GM10266 (cell line): ENCODE measurements around the gene CSDE1.
"Not testable (repeated sequence)": the region's sequence is repeated elsewhere in the genome, so short reads cannot be mapped to it uniquely, and the experiment has no call there.

Experiments
- DNase-seq: peaks from one replicate; pipeline ENCODE4 v3.0.0; 2012; ENCODE audit errors: extremely low spot score
- CTCF ChIP-seq: IDR thresholded peaks from 2 replicates; pipeline ENCODE4 v1.5.1; 2012; ENCODE audit warnings: mild to moderate bottlenecking, low read depth; ENCODE audit not compliant: control insufficient read depth, insufficient read depth; ENCODE audit errors: missing control alignments

The CSDE1 gene

GRCh38 chr1:114756009-114756892 is 1.5 kb downstream of the CSDE1 start:
- DNase-seq: peak; percentile 43
- no peak for TF ChIP-seq CTCF

GRCh38 chr1:114755006-114755931 is 2.5 kb downstream of the CSDE1 start:
- DNase-seq: no peak
- TF ChIP-seq CTCF: no peak

GRCh38 chr1:114753702-114754101 is 4.1 kb downstream of the CSDE1 start:
- not testable (repeated sequence) for DNase-seq

GRCh38 chr1:114753143-114753542 is 4.6 kb downstream of the CSDE1 start:
- DNase-seq: no peak
- TF ChIP-seq CTCF: no peak

- TF ChIP-seq CTCF: no peak
- no peak for DNase-seq
Observed at GRCh38 chr1:114750780-114751179, 7.0 kb downstream of the CSDE1 start.

- no peak for TF ChIP-seq CTCF
Observed at GRCh38 chr1:114749835-114750234, 7.9 kb downstream of the CSDE1 start.

GRCh38 chr1:114746450-114747121 is 11.2 kb downstream of the CSDE1 start:
- DNase-seq: no peak
- TF ChIP-seq CTCF: no peak

More at GRCh38 chr1:114749835-114750234, 7.9 kb downstream of the CSDE1 start:
- no peak for DNase-seq
